ENCODE results near the gene HGFAC. TPM values are rescaled to one million over a fixed set of nuclear protein-coding genes. Genes with fewer than 3 reads are reported as not detected.

Gene HGFAC
- total RNA-seq, 4 donors from 2014 or later: 0.38 TPM; not detected in 3

DNA sequence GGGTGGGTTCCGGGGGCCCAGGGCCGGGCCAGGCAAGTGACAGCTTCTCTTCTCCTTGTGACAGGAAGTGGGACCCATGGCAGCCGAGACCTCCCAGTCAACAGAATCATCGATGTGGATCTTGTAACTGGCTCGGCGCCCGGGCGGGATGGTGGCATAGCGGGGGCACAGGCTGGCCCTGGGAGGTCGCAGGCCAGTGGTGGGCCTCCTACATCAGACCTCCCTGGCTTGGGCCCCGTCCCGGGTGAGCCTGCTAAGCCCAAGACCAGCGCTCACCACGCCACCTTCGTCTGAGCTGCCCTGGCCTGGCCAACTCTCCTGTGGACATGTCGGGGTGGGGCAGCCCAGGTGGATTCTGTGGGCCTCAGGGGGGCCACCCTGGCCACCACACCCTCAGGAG is 2.4 kb upstream of the HGFAC start:
- WGBS, 2 donors: no CpG with 5 or more reads among the region's 16 CpGs
- no peak overlapping the region for H3K27ac ChIP-seq
- no peak for DNase-seq
- no peak for TF ChIP-seq POLR2A (IDR thresholded peaks at IDR 0.05)
- TF ChIP-seq, protein P1, sequence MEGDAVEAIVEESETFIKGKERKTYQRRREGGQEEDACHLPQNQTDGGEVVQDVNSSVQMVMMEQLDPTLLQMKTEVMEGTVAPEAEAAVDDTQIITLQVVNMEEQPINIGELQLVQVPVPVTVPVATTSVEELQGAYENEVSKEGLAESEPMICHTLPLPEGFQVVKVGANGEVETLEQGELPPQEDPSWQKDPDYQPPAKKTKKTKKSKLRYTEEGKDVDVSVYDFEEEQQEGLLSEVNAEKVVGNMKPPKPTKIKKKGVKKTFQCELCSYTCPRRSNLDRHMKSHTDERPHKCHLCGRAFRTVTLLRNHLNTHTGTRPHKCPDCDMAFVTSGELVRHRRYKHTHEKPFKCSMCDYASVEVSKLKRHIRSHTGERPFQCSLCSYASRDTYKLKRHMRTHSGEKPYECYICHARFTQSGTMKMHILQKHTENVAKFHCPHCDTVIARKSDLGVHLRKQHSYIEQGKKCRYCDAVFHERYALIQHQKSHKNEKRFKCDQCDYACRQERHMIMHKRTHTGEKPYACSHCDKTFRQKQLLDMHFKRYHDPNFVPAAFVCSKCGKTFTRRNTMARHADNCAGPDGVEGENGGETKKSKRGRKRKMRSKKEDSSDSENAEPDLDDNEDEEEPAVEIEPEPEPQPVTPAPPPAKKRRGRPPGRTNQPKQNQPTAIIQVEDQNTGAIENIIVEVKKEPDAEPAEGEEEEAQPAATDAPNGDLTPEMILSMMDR (IDR thresholded peaks at IDR 0.05): no peak
- H3K27me3 ChIP-seq: peaks cover 0 to 8% (median 0%) of the 10 kb centered on the region in 4 donors
- intact Hi-C loops (cut with DNase I): no loop called here
- H3K4me3 ChIP-seq: no peak overlapping the region
- H3K4me1 ChIP-seq: peaks cover 24 to 69% (median 34%) of the 10 kb centered on the region in 3 donors
- no peaks in the 10 kb centered on the region for H3K36me3 ChIP-seq
- no peaks in the 10 kb centered on the region for H3K9me3 ChIP-seq

DNA sequence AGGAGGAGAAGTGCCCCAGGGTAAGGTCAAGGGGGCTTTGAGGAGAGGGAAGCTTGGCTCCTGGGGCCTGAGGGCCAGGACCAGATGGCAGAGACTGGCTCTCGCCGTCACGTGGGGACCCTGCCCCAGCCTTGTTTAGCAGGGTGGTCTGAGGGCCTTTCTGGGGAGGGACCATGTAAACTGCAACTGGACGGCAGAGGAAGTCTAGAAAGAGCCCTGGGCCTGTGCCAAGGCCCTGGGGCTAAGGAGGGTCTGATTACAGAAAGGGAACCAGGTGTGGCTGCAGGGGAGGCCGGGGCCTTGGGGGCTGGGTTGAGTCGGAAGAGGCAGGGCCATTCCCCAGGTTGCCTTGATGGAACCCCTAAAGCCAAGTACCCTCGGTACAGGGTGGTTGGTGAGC is 1.8 kb upstream of the HGFAC start:
- DNase-seq: no peak
- Histone ChIP-seq H3K9me3 (no peaks in the 10 kb centered on the region), H3K27ac (no peak overlapping the region), H3K27me3 (peaks cover 0 to 10% (median 0%) of the 10 kb centered on the region in 4 donors), H3K4me3 (no peak overlapping the region), H3K4me1 (peaks cover 24 to 69% (median 34%) of the 10 kb centered on the region in 3 donors), H3K36me3 (no peaks in the 10 kb centered on the region)
- intact Hi-C loops (cut with DNase I): no loop called here
- WGBS, 2 donors: 53% methylated on average over 6 of the region's 7 CpGs; no CpG with 5 or more reads in 1 of the 2 donors
- TF ChIP-seq, protein P1 (IDR thresholded peaks at IDR 0.05): no peak
- no peak for TF ChIP-seq POLR2A (IDR thresholded peaks at IDR 0.05)

- peaks cover 24 to 63% (median 27%) of the 10 kb centered on the region in 3 donors for H3K4me1 ChIP-seq
- no peaks in the 10 kb centered on the region for H3K36me3 ChIP-seq
- H3K4me3 ChIP-seq: no peak overlapping the region
- no peak overlapping the region for H3K27ac ChIP-seq
- no peak for DNase-seq
- intact Hi-C loops (cut with DNase I): no loop called here
- TF ChIP-seq, protein P1 (IDR thresholded peaks at IDR 0.05): no peak
- TF ChIP-seq POLR2A (IDR thresholded peaks at IDR 0.05): no peak
- WGBS, 2 donors: 46% methylated on average over 6 of the region's 15 CpGs; no CpG with 5 or more reads in 1 of the 2 donors
- peaks cover 0 to 10% (median 0%) of the 10 kb centered on the region in 4 donors for H3K27me3 ChIP-seq
- H3K9me3 ChIP-seq: no peaks in the 10 kb centered on the region
Measured at GRCh38 chr4:3440979-3441500, 728 bp upstream of the HGFAC start.

DNA sequence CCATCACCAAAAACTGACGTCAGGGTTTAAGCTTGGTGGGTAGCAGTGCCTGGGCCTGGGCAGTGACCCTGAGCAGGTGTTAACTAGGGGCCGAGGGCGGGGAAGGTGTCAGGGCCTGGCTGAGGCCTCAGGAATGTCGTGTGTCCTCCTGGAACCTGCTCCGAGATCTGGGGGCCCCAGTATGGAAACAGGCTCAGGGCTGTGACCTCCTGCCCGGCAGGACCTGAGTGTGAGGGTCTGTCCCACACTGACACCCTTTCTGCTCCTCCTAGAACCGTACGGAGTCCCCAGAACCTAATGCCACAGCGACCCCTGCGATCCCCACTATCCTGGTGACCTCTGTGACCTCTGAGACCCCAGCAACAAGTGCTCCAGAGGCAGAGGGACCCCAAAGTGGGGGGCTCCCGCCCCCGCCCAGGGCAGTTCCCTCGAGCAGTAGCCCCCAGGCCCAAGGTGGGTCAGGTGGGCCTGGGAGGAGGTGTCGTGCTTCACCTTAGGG is 741 bp downstream of the HGFAC start:
- no peaks in the 10 kb centered on the region for H3K36me3 ChIP-seq
- no peaks in the 10 kb centered on the region for H3K9me3 ChIP-seq
- H3K4me1 ChIP-seq: peaks cover 11 to 49% (median 14%) of the 10 kb centered on the region in 3 donors
- H3K27ac ChIP-seq: no peak overlapping the region
- TF ChIP-seq, protein P1 (IDR thresholded peaks at IDR 0.05): no peak
- no peak for TF ChIP-seq POLR2A (IDR thresholded peaks at IDR 0.05)
- no peak overlapping the region for H3K4me3 ChIP-seq
- DNase-seq: no peak
- WGBS, 2 donors: 80% methylated on average over 2 of the region's 14 CpGs; no CpG with 5 or more reads in 1 of the 2 donors
- H3K27me3 ChIP-seq: peaks cover 0 to 10% (median 0%) of the 10 kb centered on the region in 4 donors
- intact Hi-C loops (cut with DNase I): loop anchor here (2.0 kb wide), 1 partner anchor 96 kb away; no protein-coding TSS in a partner anchor

- DNase-seq: no peak
- no CpG with 5 or more reads among the region's 36 CpGs for WGBS, 2 donors
- H3K9me3 ChIP-seq: no peaks in the 10 kb centered on the region
- TF ChIP-seq POLR2A (IDR thresholded peaks at IDR 0.05): no peak
- TF ChIP-seq, protein P1 (IDR thresholded peaks at IDR 0.05): peak; percentile 90 to 100 (median 98)
- intact Hi-C loops (cut with DNase I): loop anchor here (2.0 kb wide), 1 partner anchor 96 kb away; no protein-coding TSS in a partner anchor
- H3K4me3 ChIP-seq: no peak overlapping the region
- H3K36me3 ChIP-seq: no peaks in the 10 kb centered on the region
- H3K4me1 ChIP-seq: peaks cover 6 to 42% (median 8%) of the 10 kb centered on the region in 3 donors
- peaks cover 0 to 10% (median 0%) of the 10 kb centered on the region in 4 donors for H3K27me3 ChIP-seq
- H3K27ac ChIP-seq: no peak overlapping the region
Measured at GRCh38 chr4:3442959-3443749, 1.4 kb downstream of the HGFAC start.

Measured in esophagus squamous epithelium (tissue), 5 donors.